ENCODE measurements around the gene BGN.

BGN gene

GRCh38 chrX:153556767-153557166, 62.0 kb downstream of the BGN start:
- no peak for TF ChIP-seq CTCF (IDR thresholded peaks at IDR 0.05; ENCODE audit: extremely low read depth, insufficient read depth, missing control alignments)
- no peak for DNase-seq (ENCODE audit: low spot score)
- in situ Hi-C loops (cut with MboI; ENCODE audit: low pct_unique_long_range_greater_than_20kb, low sequenced_read_pairs, unreplicated experiment) = loop anchor here (10.0 kb wide), 1 partner anchor 118 kb away; the partner anchor contains the start of gene PNCK

GRCh38 chrX:153557618-153558355, 63.0 kb downstream of the BGN start:
- in situ Hi-C loops (cut with MboI; ENCODE audit: low pct_unique_long_range_greater_than_20kb, low sequenced_read_pairs, unreplicated experiment) = loop anchor here (10.0 kb wide), 1 partner anchor 117 kb away; the partner anchor contains the start of gene PNCK
- DNase-seq (ENCODE audit: low spot score) = no peak
- TF ChIP-seq CTCF (IDR thresholded peaks at IDR 0.05; ENCODE audit: extremely low read depth, insufficient read depth, missing control alignments) = no peak
